A172 (cell line): Measurements from ENCODE around the gene TAX1BP1. TPM values are rescaled to one million over a fixed set of nuclear protein-coding genes. Genes with fewer than 3 reads are reported as not detected.
A peak's percentile ranks its signal among the peaks of the same experiment; 100 is the strongest.
"Not testable (repeated sequence)": the region's sequence is repeated elsewhere in the genome, so short reads cannot be mapped to it uniquely, and the experiment has no call there.

Source experiments
- DNase-seq: peaks from one replicate; pipeline ENCODE4 v3.0.0-alpha.2; 2015; ENCODE audit warnings: low spot score
- total RNA-seq: library from RNA; depleted of rRNA; stranded (reverse); fragments of >200 nt; shearing (Covaris generic); gene quantifications from 2 replicates; pipeline ENCODE4 v1.2.3, GENCODE V29; 2014

Gene TAX1BP1
- total RNA-seq, 1 experiment from 2014 or later, result 174 TPM

- no peak for DNase-seq
Measured at GRCh38 chr7:27843584-27844305, 103.8 kb downstream of the TAX1BP1 start.

DNA sequence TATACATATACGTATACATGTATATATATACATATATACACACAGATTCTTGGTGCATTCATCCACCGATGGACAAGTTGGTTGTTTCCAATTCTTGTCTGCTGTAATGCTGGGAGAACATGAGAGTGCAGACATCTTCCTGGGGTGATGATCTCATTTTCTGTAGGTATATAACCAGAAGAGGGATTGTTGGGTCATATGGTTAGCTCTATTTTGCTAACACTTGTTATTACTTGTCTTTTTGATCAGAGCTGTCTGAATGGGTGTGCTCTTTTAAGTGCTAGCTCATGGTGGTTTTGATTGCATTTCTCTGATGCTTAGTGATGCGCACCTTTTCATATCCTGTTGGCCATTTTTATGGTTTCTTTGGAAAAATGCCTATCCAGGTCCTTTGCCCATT lies 106.4 kb downstream of the TAX1BP1 start:
- no peak for DNase-seq

DNA sequence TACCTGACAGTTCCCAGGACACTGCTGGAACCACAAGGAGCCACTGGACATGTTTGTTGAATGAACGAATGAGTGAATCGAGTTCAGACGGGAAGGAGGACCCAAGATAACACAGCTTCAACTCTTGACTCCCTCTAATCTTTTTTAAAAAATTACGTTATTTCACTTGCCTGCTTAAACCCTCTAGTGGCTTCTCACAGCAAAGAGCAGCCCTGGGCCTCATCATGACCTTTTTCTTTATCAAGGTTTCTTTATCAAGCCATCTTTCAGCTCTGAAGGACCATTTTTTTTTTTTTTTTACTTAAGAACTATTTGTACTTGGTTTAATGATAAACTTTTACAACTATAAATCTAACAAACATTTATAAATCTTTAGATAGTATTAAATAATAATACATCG lies 110.6 kb downstream of the TAX1BP1 start:
- no peak for DNase-seq

GRCh38 chr7:27856703-27857485 lies 116.9 kb downstream of the TAX1BP1 start:
- not testable (repeated sequence) for DNase-seq

DNA sequence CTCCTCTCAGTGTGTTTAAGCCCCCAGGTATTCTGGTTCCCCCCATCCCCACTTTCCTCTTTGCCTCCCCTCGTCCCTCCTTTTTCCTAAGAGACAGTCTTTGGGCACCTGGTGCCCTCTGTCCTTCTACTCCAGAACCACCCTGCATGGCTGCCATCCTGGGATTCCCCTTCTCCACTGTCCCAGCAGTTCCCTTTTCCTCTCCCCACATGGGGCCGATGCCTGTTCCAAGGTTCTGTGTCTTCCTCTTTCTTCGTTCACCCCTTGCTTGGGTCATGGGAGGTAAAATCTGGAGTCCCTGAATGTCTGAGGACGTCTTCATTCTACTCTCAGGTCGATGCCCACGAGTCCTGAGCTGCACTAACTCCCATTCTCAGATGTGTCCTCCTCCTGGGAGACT lies 120.8 kb downstream of the TAX1BP1 start:
- DNase-seq, result no peak

DNA sequence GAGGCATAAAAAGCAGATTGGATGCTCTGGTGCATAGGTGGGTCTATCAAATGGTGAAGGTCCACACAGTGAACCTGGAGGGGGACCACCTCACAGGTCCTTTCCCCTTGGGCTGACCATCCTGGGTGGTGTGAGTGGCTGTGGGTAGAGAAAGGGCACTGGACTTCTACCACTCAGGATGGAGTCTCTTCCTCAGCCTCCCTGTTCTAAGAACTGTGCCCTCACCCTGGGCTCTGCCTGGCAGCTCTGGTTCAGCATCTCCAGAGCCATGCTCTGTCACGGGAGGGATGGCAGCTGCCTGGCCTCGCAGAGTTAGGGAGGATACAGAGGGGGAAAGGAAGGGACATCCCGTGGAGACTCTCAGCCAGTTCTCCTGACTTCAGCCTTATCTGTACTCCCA lies 121.8 kb downstream of the TAX1BP1 start:
- DNase-seq, result no peak

- DNase-seq, result peak; percentile 97
Measured at GRCh38 chr7:27863880-27864279, 123.9 kb downstream of the TAX1BP1 start.

- no peak for DNase-seq
Measured at GRCh38 chr7:27866256-27866655, 126.3 kb downstream of the TAX1BP1 start.

- no peak for DNase-seq
Measured at GRCh38 chr7:27866828-27867672, 127.1 kb downstream of the TAX1BP1 start.

- peak; percentile 13 for DNase-seq
Measured at GRCh38 chr7:27868131-27868550, 128.2 kb downstream of the TAX1BP1 start.

- DNase-seq, result no peak
Measured at GRCh38 chr7:27869056-27869455, 129.1 kb downstream of the TAX1BP1 start.

DNA sequence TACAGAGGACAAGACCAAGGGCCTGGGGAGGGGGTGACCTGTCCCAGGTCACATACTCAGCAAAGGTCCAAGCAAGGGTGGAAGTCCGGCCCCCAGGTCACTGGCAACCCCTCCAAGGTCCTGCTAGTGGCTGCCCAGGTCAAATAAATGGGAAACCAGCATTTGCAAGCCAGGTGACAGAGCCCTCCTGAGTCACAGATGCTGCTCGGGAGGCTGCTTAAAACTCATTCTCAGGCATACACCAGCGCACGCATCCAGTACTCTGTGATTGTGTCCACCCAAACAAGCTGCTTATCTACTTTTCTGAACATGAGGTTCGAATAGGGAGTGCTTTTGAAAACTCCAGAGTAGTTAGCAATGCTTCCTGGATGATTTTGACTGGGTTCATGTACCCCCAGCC lies 130.6 kb downstream of the TAX1BP1 start:
- no peak for DNase-seq

DNA sequence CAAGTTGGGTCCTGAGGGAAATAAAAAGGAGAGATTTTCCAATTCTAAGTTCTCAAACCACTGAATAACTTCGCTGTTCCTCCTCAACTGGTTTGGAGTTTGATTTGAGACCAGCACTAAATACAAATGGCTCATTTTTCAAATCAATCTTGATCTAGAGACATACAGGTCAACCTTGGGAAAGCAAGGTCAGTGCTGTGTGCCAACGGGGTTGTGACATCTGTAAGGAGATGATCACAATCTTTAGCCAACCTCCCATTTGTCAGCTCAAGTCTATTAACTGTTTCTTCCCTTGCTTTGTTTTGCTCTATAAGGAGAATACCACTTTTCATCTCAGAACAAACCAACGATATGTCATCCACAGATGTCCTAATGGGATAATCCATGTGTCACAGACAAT lies 131.1 kb downstream of the TAX1BP1 start:
- DNase-seq, result no peak

DNA sequence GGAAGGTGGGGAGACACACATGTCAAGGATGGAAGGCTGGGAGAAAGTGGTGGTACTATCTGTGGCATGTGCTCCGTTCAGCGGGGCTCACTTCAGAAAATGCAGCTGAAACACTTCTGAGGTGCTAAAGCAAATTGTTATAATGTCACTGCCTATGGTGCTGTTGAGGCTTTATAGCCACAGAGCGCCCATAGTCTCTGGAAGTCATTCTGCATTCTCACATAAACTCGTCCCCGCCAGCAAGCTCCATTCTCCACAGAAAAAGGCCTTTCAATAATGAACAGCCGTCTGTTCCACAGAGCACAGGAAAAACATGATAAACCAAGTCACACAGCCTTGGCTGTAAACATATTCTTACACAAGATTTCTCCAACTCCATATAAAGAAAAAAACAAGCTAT lies 131.9 kb downstream of the TAX1BP1 start:
- DNase-seq, result no peak

DNA sequence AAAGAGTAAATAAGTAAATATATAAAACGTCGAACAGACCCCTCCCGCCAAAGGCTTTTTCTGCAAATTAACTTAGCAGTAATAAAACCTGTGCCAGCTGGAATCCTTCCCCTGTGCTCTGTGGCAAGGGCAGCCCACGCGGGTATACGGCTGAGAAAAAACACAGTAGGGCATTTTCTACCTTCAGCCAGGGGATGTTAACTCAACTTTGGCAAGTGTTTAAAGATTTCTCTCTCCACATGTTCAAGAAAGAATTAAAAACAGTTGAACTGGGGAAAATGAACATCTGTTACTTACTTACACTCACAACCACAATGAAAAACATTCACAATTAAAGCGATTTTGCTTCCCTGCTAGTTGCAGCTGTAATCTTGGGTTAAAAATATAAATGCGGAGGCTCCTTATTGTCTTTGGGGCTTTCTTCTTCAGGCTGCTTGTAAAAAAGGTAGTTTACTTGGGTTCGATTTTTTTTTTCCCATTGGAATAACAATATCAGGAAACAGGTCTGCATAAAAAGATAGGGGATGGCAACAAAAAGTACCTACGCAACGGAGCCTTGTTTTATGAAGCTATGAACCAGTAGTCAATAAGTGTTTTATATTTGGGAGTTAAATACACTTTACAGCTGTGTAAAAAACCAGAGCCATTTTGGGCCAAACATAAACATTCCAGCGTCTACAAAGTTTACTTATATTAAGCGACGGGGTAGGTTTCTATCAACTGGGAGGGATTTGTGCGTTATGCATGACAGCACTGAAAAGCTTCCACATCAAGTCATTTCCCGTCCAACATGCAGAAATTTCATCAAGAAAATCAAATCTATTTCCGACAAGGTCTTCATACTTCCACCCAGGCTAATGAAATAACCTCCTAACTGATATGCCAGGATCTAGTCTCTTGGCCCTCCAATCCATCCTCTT lies 132.7 kb downstream of the TAX1BP1 start:
- no peak for DNase-seq

- peak; percentile 86 for DNase-seq
Measured at GRCh38 chr7:27873981-27874957, 134.3 kb downstream of the TAX1BP1 start.

DNA sequence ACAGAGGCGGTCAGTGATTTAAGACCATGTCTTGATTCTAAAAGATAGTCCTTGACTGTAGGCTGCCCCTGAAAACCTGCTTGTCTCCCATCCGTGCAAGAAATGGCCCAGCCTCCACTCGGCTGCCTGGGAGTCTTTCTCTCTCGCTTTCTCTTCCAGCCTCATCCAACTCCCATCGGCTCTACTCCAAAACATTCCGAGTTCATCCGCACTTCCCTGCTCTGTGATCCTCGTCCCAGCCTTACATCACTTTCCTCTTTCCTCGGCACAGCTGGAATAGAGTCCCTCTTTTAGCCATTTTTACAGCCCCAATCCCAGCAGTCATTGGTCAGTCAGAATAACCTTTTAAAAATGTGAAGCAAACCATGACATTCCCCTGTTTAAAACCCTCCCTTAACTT lies 135.1 kb downstream of the TAX1BP1 start:
- no peak for DNase-seq

GRCh38 chr7:27875832-27876231 lies 135.9 kb downstream of the TAX1BP1 start:
- DNase-seq, result no peak

- no peak for DNase-seq
Measured at GRCh38 chr7:27876756-27877155, 136.8 kb downstream of the TAX1BP1 start.
